AG04449 (cell line): Measurements from ENCODE around the gene LGR5.

Experiments used
- CTCF ChIA-PET: fragments of 350-600 bp; formaldehyde crosslinking; extraction: SDS; loops from one replicate; lab custom pipeline; 2021; ENCODE audit warnings: antibody characterized with exemption; lab: Yijun Ruan, JAX
- POLR2A ChIA-PET: fragments of 400-600, 350-600 bp; formaldehyde crosslinking; extraction: SDS; loops from one replicate; lab custom pipeline; 2020; ENCODE audit warnings: antibody characterized with exemption, inconsistent platforms; lab: Yijun Ruan, JAX
- DNase-seq: peaks from one replicate; pipeline ENCODE4 v3.0.0-alpha.2; 2010; ENCODE audit warnings: low read depth, low spot score
- H3K4me3 ChIP-seq: 2 replicates; pipeline ENCODE4 v1.5.1; 2011; ENCODE audit warnings: low read depth, mild to moderate bottlenecking, control low read depth, low read length
- TF ChIP-seq, protein P1 (sequence below): IDR thresholded peaks from one replicate; pipeline ENCODE4 v1.5.1; 2011; ENCODE audit warnings: mild to moderate bottlenecking, moderate library complexity, low read length, control low read depth, inconsistent platforms; ENCODE audit not compliant: insufficient read depth; ENCODE audit errors: missing control alignments

Gene LGR5

DNA sequence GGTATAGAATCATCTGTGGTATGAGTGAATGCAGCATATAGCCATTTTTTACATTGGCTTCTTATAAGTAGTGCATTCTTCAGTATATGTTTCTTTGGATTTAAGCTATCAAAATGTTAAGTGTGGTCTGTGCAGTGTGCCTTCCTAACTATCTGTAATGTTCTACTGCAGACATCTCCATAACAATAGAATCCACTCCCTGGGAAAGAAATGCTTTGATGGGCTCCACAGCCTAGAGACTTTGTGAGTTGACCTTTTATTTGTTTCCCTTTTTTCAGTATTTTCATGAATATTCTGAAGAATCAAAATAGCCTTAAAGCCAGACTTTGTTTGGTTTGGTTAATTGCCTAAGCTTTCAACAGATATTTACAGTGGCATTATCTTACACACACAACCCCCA lies 116.8 kb downstream of the LGR5 start:
- TF ChIP-seq, protein P1, sequence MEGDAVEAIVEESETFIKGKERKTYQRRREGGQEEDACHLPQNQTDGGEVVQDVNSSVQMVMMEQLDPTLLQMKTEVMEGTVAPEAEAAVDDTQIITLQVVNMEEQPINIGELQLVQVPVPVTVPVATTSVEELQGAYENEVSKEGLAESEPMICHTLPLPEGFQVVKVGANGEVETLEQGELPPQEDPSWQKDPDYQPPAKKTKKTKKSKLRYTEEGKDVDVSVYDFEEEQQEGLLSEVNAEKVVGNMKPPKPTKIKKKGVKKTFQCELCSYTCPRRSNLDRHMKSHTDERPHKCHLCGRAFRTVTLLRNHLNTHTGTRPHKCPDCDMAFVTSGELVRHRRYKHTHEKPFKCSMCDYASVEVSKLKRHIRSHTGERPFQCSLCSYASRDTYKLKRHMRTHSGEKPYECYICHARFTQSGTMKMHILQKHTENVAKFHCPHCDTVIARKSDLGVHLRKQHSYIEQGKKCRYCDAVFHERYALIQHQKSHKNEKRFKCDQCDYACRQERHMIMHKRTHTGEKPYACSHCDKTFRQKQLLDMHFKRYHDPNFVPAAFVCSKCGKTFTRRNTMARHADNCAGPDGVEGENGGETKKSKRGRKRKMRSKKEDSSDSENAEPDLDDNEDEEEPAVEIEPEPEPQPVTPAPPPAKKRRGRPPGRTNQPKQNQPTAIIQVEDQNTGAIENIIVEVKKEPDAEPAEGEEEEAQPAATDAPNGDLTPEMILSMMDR, result no peak
- H3K4me3 ChIP-seq, result no peak overlapping the region
- POLR2A ChIA-PET, result no interaction called here
- CTCF ChIA-PET, result interaction anchor here (1.0 to 2.4 kb wide), 2 partner anchors 80 to 140 kb away, joined by 4 to 13 read pairs; no protein-coding TSS in a partner anchor
- no peak for DNase-seq

DNA sequence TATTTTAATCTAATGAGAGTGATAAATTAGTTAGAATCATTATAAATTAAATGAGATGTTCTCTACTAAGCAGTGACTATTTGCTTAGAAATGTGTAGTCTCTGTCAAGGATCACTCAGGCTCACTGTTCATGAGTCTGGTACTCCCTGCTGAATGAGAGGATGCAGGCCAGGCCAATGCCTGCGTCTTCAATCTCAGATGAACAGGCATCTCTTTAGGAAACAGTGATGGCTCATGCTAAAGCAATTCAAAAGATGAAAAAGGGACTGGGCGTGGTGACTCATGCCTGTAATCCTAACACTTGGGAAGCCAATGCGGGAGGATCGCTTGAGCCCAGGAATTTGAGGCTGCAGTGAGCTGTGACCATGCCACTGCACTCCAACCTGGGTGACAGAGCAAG lies 117.3 kb downstream of the LGR5 start:
- TF ChIP-seq, protein P1, result no peak
- peak; percentile 74 for DNase-seq
- H3K4me3 ChIP-seq, result no peak overlapping the region
- ChIA-PET POLR2A (no interaction called here), CTCF (interaction anchor here (1.0 to 2.4 kb wide), 3 partner anchors 8 to 141 kb away, joined by 3 to 13 read pairs (median 4); no protein-coding TSS in a partner anchor)

DNA sequence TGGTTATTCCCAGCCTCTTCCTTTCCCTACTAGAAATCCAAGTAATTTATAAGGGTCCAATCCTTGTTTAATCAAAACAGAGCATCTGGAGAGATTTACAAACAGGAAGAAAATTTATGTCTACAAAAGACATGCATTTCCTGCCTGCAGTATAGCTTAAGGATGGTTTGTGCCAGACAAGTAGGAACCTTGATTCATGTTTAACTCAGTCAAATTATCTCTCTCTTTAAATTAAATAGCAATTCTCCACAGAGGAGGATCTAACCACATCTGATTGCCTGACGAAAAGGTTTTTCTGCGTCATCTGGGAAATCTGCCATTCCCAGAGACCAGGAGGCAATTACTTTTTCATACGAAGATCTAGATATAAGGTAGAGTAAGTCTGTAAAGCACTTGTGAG lies 118.8 kb downstream of the LGR5 start:
- no peak overlapping the region for H3K4me3 ChIP-seq
- TF ChIP-seq, protein P1, result no peak
- peak; percentile 33 for DNase-seq
- ChIA-PET CTCF (interaction anchor here (1.3 to 2.1 kb wide), 3 partner anchors 13 to 189 kb away, joined by 3 to 7 read pairs (median 3); no protein-coding TSS in a partner anchor), POLR2A (no interaction called here)

DNA sequence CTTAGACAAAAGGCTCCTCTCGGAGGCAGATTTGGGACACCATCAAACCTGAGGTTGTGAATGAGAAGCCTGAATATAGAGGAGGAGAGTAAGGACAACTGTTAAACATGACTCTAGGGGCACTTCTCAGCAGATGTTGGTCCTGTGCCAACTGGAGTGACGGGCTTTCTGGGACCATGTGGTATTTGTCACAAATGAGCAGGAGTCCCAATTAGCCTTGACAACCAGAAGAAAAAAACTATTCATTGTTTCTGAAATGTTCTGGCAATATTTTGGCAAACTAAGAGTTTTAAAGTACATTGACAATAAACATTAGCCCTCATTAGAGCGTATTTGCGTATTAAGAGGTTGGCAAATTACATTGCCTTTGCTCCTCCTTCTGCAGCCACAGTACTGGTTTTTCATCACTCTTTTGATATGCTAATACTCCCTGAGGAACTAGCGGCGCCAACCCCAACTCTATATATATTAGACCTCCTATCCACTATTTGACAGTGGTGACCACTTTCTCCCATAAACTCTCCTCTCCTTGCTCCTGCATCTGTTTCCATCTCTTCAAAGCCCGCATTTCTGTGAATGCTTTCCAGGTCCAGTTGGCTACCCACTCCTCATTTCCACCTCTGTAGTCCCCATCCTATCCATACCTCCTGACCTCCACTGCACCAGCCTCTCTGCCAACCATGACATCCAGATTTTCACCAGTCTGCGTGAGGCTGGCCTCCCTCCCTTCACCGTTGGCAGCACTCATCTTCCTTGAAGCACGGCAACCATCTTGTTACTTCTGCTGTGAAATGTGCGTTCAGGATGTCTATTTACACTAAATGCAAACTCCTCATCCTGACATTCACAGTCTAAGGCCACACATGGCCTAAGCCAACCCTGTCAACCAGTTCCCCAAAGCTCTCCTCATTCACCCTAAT lies 123.3 kb downstream of the LGR5 start:
- DNase-seq, result no peak
- ChIA-PET CTCF (interaction anchor here (0.8 kb wide), 1 partner anchor 13 kb away, joined by 3 read pairs; no protein-coding TSS in a partner anchor), POLR2A (no interaction called here)
- H3K4me3 ChIP-seq, result no peak overlapping the region
- TF ChIP-seq, protein P1, result no peak

DNA sequence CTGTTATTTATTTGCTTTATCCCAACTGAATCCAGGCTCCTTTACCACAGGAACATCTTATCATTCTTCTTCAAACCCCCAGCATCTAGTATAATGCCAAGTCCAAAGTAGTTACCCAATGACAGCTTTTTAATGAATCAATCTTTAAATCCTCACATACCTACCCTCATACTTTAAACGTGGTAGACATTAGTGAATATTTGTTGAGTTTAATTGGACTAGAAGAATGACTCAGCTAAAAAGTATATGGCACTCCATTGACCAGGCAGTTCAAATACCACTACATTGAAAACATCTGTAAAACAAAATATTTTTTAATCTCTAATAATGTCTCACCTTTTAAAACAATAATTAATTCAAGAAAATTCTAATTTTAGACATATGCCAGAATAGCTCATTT lies 125.9 kb downstream of the LGR5 start:
- ChIA-PET POLR2A (interaction anchor here (0.5 kb wide), 1 partner anchor 182 kb away, joined by 3 read pairs; no protein-coding TSS in a partner anchor), CTCF (interaction anchor here (0.9 to 1.4 kb wide), 4 partner anchors 8 to 169 kb away, joined by 3 to 4 read pairs (median 3); partner anchors contain the start of gene TMEM19)
- no peak for DNase-seq
- TF ChIP-seq, protein P1, result no peak
- no peak overlapping the region for H3K4me3 ChIP-seq

GRCh38 chr12:71566655-71567054 lies 127.1 kb downstream of the LGR5 start:
- ChIA-PET POLR2A (no interaction called here), CTCF (no interaction called here)
- TF ChIP-seq, protein P1, result no peak
- no peak for DNase-seq
- H3K4me3 ChIP-seq, result no peak overlapping the region
